GM19043 (cell line): ENCODE data around the gene MTX2.
A peak's percentile ranks its signal among the peaks of the same experiment; 100 is the strongest.
"Not testable (repeated sequence)": the region's sequence is repeated elsewhere in the genome, so short reads cannot be mapped to it uniquely, and the experiment has no call there.

Experiments used
- ATAC-seq: cut with Tn5 transposase; IDR thresholded peaks from one replicate; pipeline ENCODE4 v1.9.1; 2021; ENCODE audit warnings: low read depth; ENCODE audit not compliant: unreplicated experiment

The MTX2 gene

GRCh38 chr2:176284461-176285049 is 15.3 kb downstream of the MTX2 start:
- no peak for ATAC-seq

- no peak for ATAC-seq
These were observed 16.1 kb downstream of the MTX2 start for GRCh38 chr2:176285321-176285720.

GRCh38 chr2:176291335-176291734 is 22.1 kb downstream of the MTX2 start:
- ATAC-seq, result no peak

GRCh38 chr2:176291809-176292283 is 22.6 kb downstream of the MTX2 start:
- ATAC-seq, result peak; percentile 82

- no peak for ATAC-seq
These were observed 23.4 kb downstream of the MTX2 start for GRCh38 chr2:176292608-176293007.

GRCh38 chr2:176293334-176293733 is 24.1 kb downstream of the MTX2 start:
- ATAC-seq, result no peak

- ATAC-seq, result no peak
These were observed 27.8 kb downstream of the MTX2 start for GRCh38 chr2:176297067-176297466.

- no peak for ATAC-seq
These were observed 28.5 kb downstream of the MTX2 start for GRCh38 chr2:176297737-176298136.

GRCh38 chr2:176306020-176306419 is 36.8 kb downstream of the MTX2 start:
- ATAC-seq, result not testable (repeated sequence)

GRCh38 chr2:176317199-176317598 is 48.0 kb downstream of the MTX2 start:
- ATAC-seq, result no peak

GRCh38 chr2:176317623-176318065 is 48.4 kb downstream of the MTX2 start:
- ATAC-seq, result no peak

- ATAC-seq, result no peak
These were observed 52.7 kb downstream of the MTX2 start for GRCh38 chr2:176321916-176322315.

GRCh38 chr2:176324862-176325261 is 55.6 kb downstream of the MTX2 start:
- ATAC-seq, result no peak

- no peak for ATAC-seq
These were observed 56.5 kb downstream of the MTX2 start for GRCh38 chr2:176325732-176326131.

GRCh38 chr2:176328149-176328548 is 58.9 kb downstream of the MTX2 start:
- no peak for ATAC-seq

- ATAC-seq, result no peak
These were observed 61.4 kb downstream of the MTX2 start for GRCh38 chr2:176330612-176331011.

GRCh38 chr2:176331646-176332045 is 62.4 kb downstream of the MTX2 start:
- ATAC-seq, result no peak

- no peak for ATAC-seq
These were observed 65.5 kb downstream of the MTX2 start for GRCh38 chr2:176334729-176335128.

GRCh38 chr2:176338395-176338794 is 69.2 kb downstream of the MTX2 start:
- ATAC-seq, result no peak

GRCh38 chr2:176339208-176339607 is 70.0 kb downstream of the MTX2 start:
- ATAC-seq, result no peak

GRCh38 chr2:176356251-176356650 is 87.0 kb downstream of the MTX2 start:
- ATAC-seq, result no peak

GRCh38 chr2:176364273-176364977 is 95.2 kb downstream of the MTX2 start:
- no peak for ATAC-seq
